Psoas muscle (tissue), 8 donors: Measurements from ENCODE around the gene MRPL45. TPM values are rescaled to one million over a fixed set of nuclear protein-coding genes. Genes with fewer than 3 reads are reported as not detected.

Source experiments
- ATAC-seq, 4 donors: fragments of 200-7000 bp; cut with Tn5 transposase; one replicate each; pipeline ENCODE4 v1.9.1; 2020; ENCODE audit warnings: moderate library complexity in 3 of 4, mild to moderate bottlenecking in 2 of 4
- DNase-seq, 2 donors: peaks; one replicate each; pipeline ENCODE4 v3.0.0-alpha.2; 2020
- H3K27ac ChIP-seq: fragments of 200-600 bp; one replicate; pipeline ENCODE4 v1.8.0; 2022
- H3K27me3 ChIP-seq, 3 donors: fragments of 200-600 bp in 1 of 3; one replicate each; pipeline versions ENCODE4 v1.6.1 to v1.8.0; 2013 to 2022; ENCODE audit warnings: low read length in 2 of 3, mild to moderate bottlenecking in 2 of 3, moderate library complexity in 1 of 3; ENCODE audit not compliant: insufficient read depth in 3 of 3
- H3K36me3 ChIP-seq, 2 donors: fragments of 200-600 bp in 1 of 2; one replicate each; pipeline versions ENCODE4 v1.6.1 to v1.8.0; 2013 to 2022; ENCODE audit warnings: low read depth in 1 of 2, mild to moderate bottlenecking in 1 of 2, moderate library complexity in 1 of 2; ENCODE audit not compliant: insufficient read depth in 1 of 2
- H3K4me1 ChIP-seq: fragments of 200-600 bp; one replicate; pipeline ENCODE4 v1.8.0; 2022
- H3K4me3 ChIP-seq: fragments of 200-600 bp; one replicate; pipeline ENCODE4 v1.8.0; 2022; ENCODE audit warnings: mild to moderate bottlenecking
- H3K9me3 ChIP-seq: fragments of 200-600 bp; one replicate; pipeline ENCODE4 v1.8.0; 2022
- CTCF ChIP-seq: fragments of 200-600 bp; IDR thresholded peaks from one replicate; pipeline ENCODE4 v1.8.0; 2022; ENCODE audit warnings: antibody characterized with exemption
- WGBS, 3 donors: extraction: QIAGEN DNeasy Blood & Tissue Kit; methylation state at CpG; one replicate each; pipeline versions ENCODE4 v1.1.6 to v1.1.7; 2013; 5-methylcytosine and 5-hydroxymethylcytosine counted together
- intact Hi-C, 2 donors: fragments of 100-400 bp; cut with DNase I; formaldehyde crosslinking; loops; one replicate each; pipeline versions ENCODE4 v1.11.0 to v1.14.2; 2022
- polyA plus RNA-seq, 3 donors: library from polyadenylated mRNA; stranded (reverse); fragments of 200-250 nt; gene quantifications; one replicate each; pipeline ENCODE4 v1.2.3, GENCODE V29; 2013
- total RNA-seq, 4 donors: library from RNA; stranded (reverse); fragmentation: NEBNext Ultra II Directional in 2 of 4; extraction: Animal tissue kit (Norgen Biotek cat#: 25700) in 2 of 4; gene quantifications; one replicate each; pipeline versions ENCODE4 v1.2.1 to v1.2.4, GENCODE V29; 2021 to 2023
- donor health status: healthy with polysubstance abuse.
- donor health status: DM: no; HTN: no; CAD: no; lungs with moderate emphysema.
- donor health status: Bipolar disorder and iron deficiency.
- donor health status: healthy.
- donor health status: DM: yes; HTN: yes; CAD: no.
- donor health status: DM: no; HTN: no; CAD: no.
- donor health status: DM: no; HTN: no; CAD: no.
- donor health status: DM: yes; HTN: yes; CAD: no.

Gene MRPL45
- total and polyA plus RNA-seq, 7 donors, result 36.0 to 132 (median 54.6) TPM

- H3K9me3 ChIP-seq, result no peaks in the 10 kb centered on the region
- intact Hi-C loops, result no loop called here
- no peaks in the 10 kb centered on the region for H3K4me1 ChIP-seq
- H3K27ac ChIP-seq, result no peak overlapping the region
- WGBS, 3 donors, result 66 to 74% (median 68%) methylated on average over 7 of the region's 7 CpGs
- DNase-seq, result no peak
- TF ChIP-seq CTCF, result no peak
- no peak for ATAC-seq
- H3K36me3 ChIP-seq, result peaks cover 0 to 6% of the 10 kb centered on the region in 2 donors
- peaks cover 0 to 5% (median 0%) of the 10 kb centered on the region in 3 donors for H3K27me3 ChIP-seq
- H3K4me3 ChIP-seq, result no peak overlapping the region
These were observed 31.7 kb downstream of the MRPL45 start for GRCh38 chr17:38328620-38329019.

GRCh38 chr17:38329284-38329683 lies 32.3 kb downstream of the MRPL45 start:
- no peak overlapping the region for H3K4me3 ChIP-seq
- intact Hi-C loops, result no loop called here
- no peaks in the 10 kb centered on the region for H3K36me3 ChIP-seq
- no peak for DNase-seq
- TF ChIP-seq CTCF, result no peak
- H3K9me3 ChIP-seq, result no peaks in the 10 kb centered on the region
- no peak for ATAC-seq
- no peaks in the 10 kb centered on the region for H3K4me1 ChIP-seq
- peaks cover 0 to 5% (median 0%) of the 10 kb centered on the region in 3 donors for H3K27me3 ChIP-seq
- H3K27ac ChIP-seq, result no peak overlapping the region
- WGBS, 3 donors, result 70 to 80% (median 75%) methylated on average over 7 of the region's 7 CpGs

- intact Hi-C loops, result no loop called here
- no peak overlapping the region for H3K4me3 ChIP-seq
- WGBS, 3 donors, result 84 to 86% (median 86%) methylated on average over 25 of the region's 25 CpGs
These were observed 33.1 kb downstream of the MRPL45 start for GRCh38 chr17:38329808-38330730.

GRCh38 chr17:38330941-38331411 lies 34.0 kb downstream of the MRPL45 start:
- no peaks in the 10 kb centered on the region for H3K9me3 ChIP-seq
- ATAC-seq (no peak), DNase-seq (no peak)
- intact Hi-C loops, result no loop called here
- no peaks in the 10 kb centered on the region for H3K4me1 ChIP-seq
- no peak overlapping the region for H3K27ac ChIP-seq
- TF ChIP-seq CTCF, result no peak
- WGBS, 3 donors, result 85 to 87% (median 86%) methylated on average over 23 of the region's 23 CpGs
- H3K4me3 ChIP-seq, result no peak overlapping the region
- peaks cover 0 to 5% (median 0%) of the 10 kb centered on the region in 3 donors for H3K27me3 ChIP-seq
- no peaks in the 10 kb centered on the region for H3K36me3 ChIP-seq

More at GRCh38 chr17:38329808-38330730, 33.1 kb downstream of the MRPL45 start:
- Histone ChIP-seq H3K4me1 (no peaks in the 10 kb centered on the region), H3K36me3 (no peaks in the 10 kb centered on the region), H3K27ac (no peak overlapping the region), H3K27me3 (peaks cover 0 to 5% (median 0%) of the 10 kb centered on the region in 3 donors), H3K9me3 (no peaks in the 10 kb centered on the region)
- ATAC-seq (no peak), DNase-seq (no peak)
- no peak for TF ChIP-seq CTCF
